AG04449 (cell line): ENCODE measurements around the gene ADGRD2.

Source experiments
- CTCF ChIA-PET: fragments of 350-600 bp; formaldehyde crosslinking; extraction: SDS; loops from one replicate; lab custom pipeline; 2021; ENCODE audit warnings: antibody characterized with exemption; lab: Yijun Ruan, JAX
- POLR2A ChIA-PET: fragments of 400-600, 350-600 bp; formaldehyde crosslinking; extraction: SDS; loops from one replicate; lab custom pipeline; 2020; ENCODE audit warnings: antibody characterized with exemption, inconsistent platforms; lab: Yijun Ruan, JAX
- DNase-seq: peaks from one replicate; pipeline ENCODE4 v3.0.0-alpha.2; 2010; ENCODE audit warnings: low read depth, low spot score
- H3K4me3 ChIP-seq: 2 replicates; pipeline ENCODE4 v1.5.1; 2011; ENCODE audit warnings: low read depth, mild to moderate bottlenecking, control low read depth, low read length
- TF ChIP-seq, protein P1 (sequence below): IDR thresholded peaks from one replicate; pipeline ENCODE4 v1.5.1; 2011; ENCODE audit warnings: mild to moderate bottlenecking, moderate library complexity, low read length, control low read depth, inconsistent platforms; ENCODE audit not compliant: insufficient read depth; ENCODE audit errors: missing control alignments

Gene ADGRD2

DNA sequence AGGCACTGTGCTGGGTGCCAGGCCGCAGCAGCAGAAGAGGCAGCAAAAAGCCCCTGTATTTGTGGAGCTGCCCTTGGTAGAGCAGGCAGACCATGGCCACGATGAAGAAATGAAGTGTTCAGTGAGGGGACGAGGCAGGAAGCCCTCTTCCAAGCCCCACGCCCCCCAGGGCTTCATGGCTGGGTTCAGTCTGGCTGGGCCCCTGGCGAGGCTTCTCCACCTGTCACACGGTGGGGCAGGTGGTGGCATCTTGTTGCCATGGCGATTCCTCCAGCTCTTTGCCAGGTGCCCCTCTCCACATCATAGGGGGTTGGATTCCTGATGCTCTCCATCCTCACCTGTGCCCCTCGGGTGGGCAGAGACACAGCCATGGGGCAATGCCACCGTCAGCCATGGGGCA is 21.5 kb downstream of the ADGRD2 start:
- TF ChIP-seq, protein P1, sequence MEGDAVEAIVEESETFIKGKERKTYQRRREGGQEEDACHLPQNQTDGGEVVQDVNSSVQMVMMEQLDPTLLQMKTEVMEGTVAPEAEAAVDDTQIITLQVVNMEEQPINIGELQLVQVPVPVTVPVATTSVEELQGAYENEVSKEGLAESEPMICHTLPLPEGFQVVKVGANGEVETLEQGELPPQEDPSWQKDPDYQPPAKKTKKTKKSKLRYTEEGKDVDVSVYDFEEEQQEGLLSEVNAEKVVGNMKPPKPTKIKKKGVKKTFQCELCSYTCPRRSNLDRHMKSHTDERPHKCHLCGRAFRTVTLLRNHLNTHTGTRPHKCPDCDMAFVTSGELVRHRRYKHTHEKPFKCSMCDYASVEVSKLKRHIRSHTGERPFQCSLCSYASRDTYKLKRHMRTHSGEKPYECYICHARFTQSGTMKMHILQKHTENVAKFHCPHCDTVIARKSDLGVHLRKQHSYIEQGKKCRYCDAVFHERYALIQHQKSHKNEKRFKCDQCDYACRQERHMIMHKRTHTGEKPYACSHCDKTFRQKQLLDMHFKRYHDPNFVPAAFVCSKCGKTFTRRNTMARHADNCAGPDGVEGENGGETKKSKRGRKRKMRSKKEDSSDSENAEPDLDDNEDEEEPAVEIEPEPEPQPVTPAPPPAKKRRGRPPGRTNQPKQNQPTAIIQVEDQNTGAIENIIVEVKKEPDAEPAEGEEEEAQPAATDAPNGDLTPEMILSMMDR, result no peak
- H3K4me3 ChIP-seq, result no peak overlapping the region
- CTCF ChIA-PET, result no interaction called here
- no peak for DNase-seq
- POLR2A ChIA-PET, result interaction anchor here (0.6 kb wide), 1 partner anchor 27 kb away, joined by 3 read pairs; no protein-coding TSS in a partner anchor

DNA sequence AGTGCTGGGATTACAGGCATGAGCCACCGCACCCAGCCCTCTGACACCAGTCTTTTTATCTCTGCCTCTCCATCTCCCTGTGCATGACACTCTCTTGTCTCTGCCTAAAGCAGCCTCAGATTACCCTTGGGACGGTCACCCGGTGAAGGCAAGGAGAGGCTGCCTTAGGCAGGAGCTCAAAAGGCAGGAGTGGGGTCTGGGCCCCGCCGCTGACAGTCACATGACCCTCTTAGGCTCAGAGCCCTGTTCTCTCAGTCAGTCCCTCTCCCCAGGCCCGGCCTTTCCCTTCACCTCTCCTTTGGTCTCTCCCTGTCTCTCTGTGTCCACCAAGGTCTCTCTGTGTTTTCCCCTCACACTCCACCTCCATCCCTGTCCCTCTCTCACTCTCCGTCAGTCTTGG is 22.5 kb downstream of the ADGRD2 start:
- TF ChIP-seq, protein P1, result no peak
- CTCF ChIA-PET, result interaction anchor here (1.5 kb wide), 1 partner anchor 9 kb away, joined by 3 read pairs; no protein-coding TSS in a partner anchor
- POLR2A ChIA-PET, result no interaction called here
- H3K4me3 ChIP-seq, result no peak overlapping the region
- no peak for DNase-seq

DNA sequence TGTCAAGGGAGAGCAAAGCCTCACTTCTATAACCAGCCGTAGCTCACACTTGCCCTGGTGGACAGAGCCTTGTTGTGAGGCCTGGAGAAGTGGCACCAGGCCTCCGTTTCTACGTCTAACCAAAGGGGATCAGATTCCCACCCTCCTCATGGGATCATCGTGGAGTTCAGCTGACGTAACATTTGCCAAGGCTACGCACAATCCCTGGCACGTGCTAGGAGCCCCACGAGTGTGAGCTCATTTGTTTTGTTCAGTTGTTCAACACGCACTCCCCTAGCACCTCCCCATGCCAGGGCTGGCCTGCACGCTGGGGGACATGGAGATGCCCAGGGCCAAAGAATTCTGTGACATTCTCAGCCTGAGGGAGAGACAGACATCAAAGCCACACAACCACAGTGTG is 23.1 kb downstream of the ADGRD2 start:
- TF ChIP-seq, protein P1, result no peak
- no peak overlapping the region for H3K4me3 ChIP-seq
- CTCF ChIA-PET, result interaction anchor here (1.5 kb wide), 1 partner anchor 9 kb away, joined by 3 read pairs; no protein-coding TSS in a partner anchor
- POLR2A ChIA-PET, result no interaction called here
- DNase-seq, result no peak

DNA sequence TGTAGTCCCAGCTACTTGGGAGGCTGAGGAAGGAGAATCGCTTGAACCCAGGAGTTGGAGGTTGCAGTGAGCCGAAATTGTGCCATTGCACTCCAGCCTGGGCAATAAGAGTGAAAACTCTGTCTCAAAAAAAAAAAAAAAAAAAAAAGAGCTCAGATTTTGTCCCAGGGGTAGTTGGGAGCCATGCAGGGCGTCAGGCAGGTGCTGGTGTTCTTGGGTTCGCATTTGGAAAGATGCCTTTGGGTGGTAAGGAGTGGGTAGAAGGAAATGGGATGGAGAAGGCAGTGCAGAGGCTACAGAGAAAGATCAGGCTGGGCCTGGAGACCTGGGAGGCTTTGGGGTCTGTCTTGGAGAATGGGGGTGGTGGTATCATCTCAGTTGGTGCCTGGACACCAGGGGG is 23.9 kb downstream of the ADGRD2 start:
- no peak overlapping the region for H3K4me3 ChIP-seq
- TF ChIP-seq, protein P1, result no peak
- ChIA-PET CTCF (interaction anchor here (1.0 kb wide), 1 partner anchor 64 kb away, joined by 4 read pairs; no protein-coding TSS in a partner anchor), POLR2A (no interaction called here)
- no peak for DNase-seq

DNA sequence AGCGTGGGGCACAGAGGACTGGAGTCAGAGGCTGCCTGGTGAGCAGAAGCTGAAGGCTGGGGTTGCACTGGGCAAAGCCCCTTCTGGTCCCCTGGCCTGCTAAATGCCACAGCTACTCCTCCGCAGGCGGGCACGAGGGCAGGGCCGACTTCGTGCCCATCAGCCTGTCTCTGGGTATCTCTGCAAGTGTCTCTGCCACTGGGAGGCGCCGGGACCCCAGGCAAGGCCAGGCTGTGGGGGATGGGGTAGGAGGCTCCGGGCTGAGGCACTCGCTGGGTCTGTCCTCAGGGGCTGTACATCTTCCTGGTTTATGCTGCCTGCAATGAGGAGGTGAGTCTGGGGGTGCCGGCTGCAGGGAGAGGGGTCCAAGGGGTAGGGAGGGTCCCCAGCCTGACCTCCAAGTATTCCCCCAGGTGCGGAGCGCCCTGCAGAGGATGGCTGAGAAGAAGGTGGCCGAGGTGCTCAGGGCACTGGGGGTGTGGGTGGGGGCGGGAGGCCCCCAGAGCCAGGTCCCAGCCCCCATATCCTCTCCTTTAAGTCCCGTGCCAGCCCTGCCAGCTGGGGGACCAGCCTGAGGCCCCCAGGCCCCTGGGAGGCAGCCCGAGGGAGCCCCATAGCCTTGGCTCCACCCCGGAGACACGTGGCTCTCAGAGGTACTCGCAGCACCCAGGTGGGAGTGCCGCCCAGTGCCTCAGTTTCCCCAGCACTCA is 25.1 kb downstream of the ADGRD2 start:
- TF ChIP-seq, protein P1, result no peak
- ChIA-PET CTCF (interaction anchor here (0.7 to 1.0 kb wide), 3 partner anchors 11 to 65 kb away, joined by 3 to 4 read pairs (median 4); partner anchors contain the start of gene PSMB7), POLR2A (no interaction called here)
- no peak for DNase-seq
- no peak overlapping the region for H3K4me3 ChIP-seq

DNA sequence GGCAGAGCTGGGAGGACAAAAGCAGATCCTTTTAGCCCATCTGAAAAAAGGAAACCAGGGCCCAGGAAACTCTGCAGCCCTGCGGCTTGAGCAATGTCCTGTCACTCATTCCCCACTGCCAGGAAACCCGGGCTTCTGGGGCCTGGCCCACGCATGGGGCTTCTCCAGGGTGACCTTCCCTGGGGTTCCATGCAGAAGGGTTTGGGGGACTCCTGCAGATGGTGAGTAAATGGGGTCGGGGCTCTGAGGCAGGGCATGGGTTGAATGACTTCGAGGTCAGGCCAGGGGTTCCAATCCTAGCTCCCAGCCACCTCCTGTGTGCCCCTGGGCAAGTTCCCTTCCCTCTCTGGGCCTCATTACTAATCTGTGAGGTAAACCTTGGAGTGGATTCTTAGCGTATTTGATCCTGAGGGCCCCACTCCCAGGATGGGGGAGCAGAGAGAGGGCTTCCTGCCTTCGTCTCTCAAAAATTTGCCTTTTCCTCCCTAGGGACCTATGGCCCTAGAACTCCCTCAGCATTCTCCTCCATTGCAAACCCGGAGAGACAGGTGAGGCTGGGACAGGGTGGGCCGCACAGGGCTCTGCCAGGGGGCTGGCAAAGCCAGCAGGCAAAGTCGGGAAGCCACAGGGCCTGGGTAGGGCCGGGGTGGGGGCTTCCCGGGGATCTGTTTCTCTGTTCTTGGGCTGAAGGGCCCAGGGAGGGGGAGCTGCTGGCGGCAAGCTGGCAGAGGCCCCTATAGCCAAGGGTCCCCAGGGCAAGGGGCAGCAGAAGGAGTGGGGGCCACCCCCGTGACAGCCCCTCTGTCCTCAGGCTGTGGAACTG is 25.8 kb downstream of the ADGRD2 start:
- CTCF ChIA-PET, result no interaction called here

More for the DNA sequence above, 25.8 kb downstream of the ADGRD2 start:
- H3K4me3 ChIP-seq, result no peak overlapping the region
- TF ChIP-seq, protein P1, result no peak
- DNase-seq, result no peak
- POLR2A ChIA-PET, result no interaction called here
